ENCODE measurements around the gene AGO3. TPM values are rescaled to one million over a fixed set of nuclear protein-coding genes. Genes with fewer than 3 reads are reported as not detected.

Gene AGO3
- total and polyA plus RNA-seq, 2 experiments from 2014 or later = 19.2 to 27.3 TPM

GRCh38 chr1:35932158-35932636 lies 1.3 kb downstream of the AGO3 start (continued):
- TF ChIP-seq ZNF462 (CRISPR knock-in tag; IDR thresholded peaks at IDR 0.05) (no peak), NANOG (IDR thresholded peaks at IDR 0.05; ENCODE audit: borderline replicate concordance) (no peak)

GRCh38 chr1:35932941-35933340 lies 2.0 kb downstream of the AGO3 start:
- Histone ChIP-seq H3F3A (replicated peaks; ENCODE audit: low read depth) (peaks cover 9% of the 10 kb centered on the region; the same call in 1 of the 2 replicates), H3K4me3 (peak overlapping the region; percentile 89), H3K4me2 (peak overlapping the region; percentile 96), H3K9me2 (ENCODE audit: insufficient read depth) (no peaks in the 10 kb centered on the region), H3K79me2 (replicated peaks; ENCODE audit: insufficient read depth) (peaks cover 65% of the 10 kb centered on the region), H2AFZ (no peak overlapping the region), H3K36me3 (ENCODE audit: insufficient read depth) (no peaks in the 10 kb centered on the region), H3K27ac (ENCODE audit: low read depth) (no peak overlapping the region), H3K27me3 (ENCODE audit: insufficient read depth) (no peaks in the 10 kb centered on the region), H4K20me1 (replicated peaks; ENCODE audit: insufficient read depth) (no peaks in the 10 kb centered on the region; the same call in none of the 2 replicates), H3K4me1 (ENCODE audit: insufficient read depth) (peaks cover 35% of the 10 kb centered on the region)
- H3K9me3 Mint-ChIP-seq = no peaks in the 10 kb centered on the region
- no peak for DNase-seq (ENCODE audit: low spot score)
- H3K36me3 Mint-ChIP-seq (ENCODE audit: low read depth) = no peaks in the 10 kb centered on the region
- peak overlapping the region; percentile 98 for H3K4me3 Mint-ChIP-seq
- H3K27me3 Mint-ChIP-seq (ENCODE audit: insufficient read depth, low read depth, poor library complexity) = peaks cover 4% of the 10 kb centered on the region
- H3K27ac Mint-ChIP-seq = no peak overlapping the region
- ATAC-seq = no peak
- peaks cover 44% of the 10 kb centered on the region for H3K4me1 Mint-ChIP-seq
- TF ChIP-seq ETS1 (IDR thresholded peaks at IDR 0.05) (no peak), ZNF114 (CRISPR knock-in tag; IDR thresholded peaks at IDR 0.05) (no peak), STAT1 (IDR thresholded peaks at IDR 0.05; ENCODE audit: unreplicated experiment) (no peak), EZH2 (IDR thresholded peaks at IDR 0.05; ENCODE audit: low read depth, unreplicated experiment) (no peak), CREB1 (CRISPR knock-in tag; IDR thresholded peaks at IDR 0.05; ENCODE audit: low read depth) (no peak), JUNB (IDR thresholded peaks at IDR 0.05; ENCODE audit: unreplicated experiment) (no peak), EZH2phosphoT487 (IDR thresholded peaks at IDR 0.05; ENCODE audit: unreplicated experiment) (no peak), ZNF331 (CRISPR knock-in tag; IDR thresholded peaks at IDR 0.05; ENCODE audit: low read depth) (no peak), CTCF (conservative IDR thresholded peaks at IDR 0.05; ENCODE audit: low read depth in 2 of 2) (no peak), POLR2AphosphoS5 (IDR thresholded peaks at IDR 0.05; ENCODE audit: low read depth) (no peak), NANOG (IDR thresholded peaks at IDR 0.05; ENCODE audit: borderline replicate concordance) (no peak), REST (IDR thresholded peaks at IDR 0.05; ENCODE audit: unreplicated experiment) (no peak)
